PC-9 (cell line): Measurements from ENCODE around the gene GASK1B. TPM values are rescaled to one million over a fixed set of nuclear protein-coding genes. Genes with fewer than 3 reads are reported as not detected.

Experiments used
- BruUV-seq: library from RNA; stranded (reverse); fragments of 400-500 nt; replicated peaks from 2 replicates; lab custom pipeline; 2021; lab: Mats Ljungman, UMichigan
- CTCF ChIA-PET: fragments of 300-600 bp; sonication (Branson Sonifier 250); formaldehyde crosslinking; loops from one replicate; lab custom pipeline; 2022; ENCODE audit warnings: antibody characterized with exemption; lab: Charles Lee
- POLR2A ChIA-PET: fragments of 300-600 bp; sonication (Branson Sonifier 250); formaldehyde crosslinking; loops from one replicate; lab custom pipeline; 2022; ENCODE audit warnings: antibody characterized with exemption; ENCODE audit not compliant: unreplicated experiment; lab: Charles Lee
- DNase-seq, 2 experiments: peaks; one replicate each; pipeline versions ENCODE4 v3.0.0 to v3.0.0-alpha.2; 2015 to 2022; ENCODE audit warnings: mixed read lengths in 1 of 2
- H2AFZ ChIP-seq: fragments of 200-600 bp; sonication (generic); 2 replicates; pipeline ENCODE4 v1.8.1; 2017; ENCODE audit warnings: antibody characterized with exemption
- H3F3A ChIP-seq: fragments of 200-600 bp; sonication (generic); 2 replicates; pipeline ENCODE4 v1.8.1; 2017; ENCODE audit warnings: antibody characterized with exemption, mild to moderate bottlenecking, low read depth; ENCODE audit not compliant: insufficient read depth
- H3K27ac ChIP-seq: fragments of 200-600 bp; sonication (generic); 2 replicates; pipeline ENCODE4 v1.6.1; 2016; ENCODE audit warnings: mixed run types
- H3K27me3 ChIP-seq: fragments of 200-600 bp; sonication (generic); 2 replicates; pipeline ENCODE4 v1.6.1; 2016; ENCODE audit warnings: low read depth, mixed run types; ENCODE audit not compliant: insufficient read depth
- H3K36me3 ChIP-seq: fragments of 200-600 bp; sonication (generic); 2 replicates; pipeline ENCODE4 v1.6.1; 2016; ENCODE audit warnings: low read depth, mixed run types
- H3K4me1 ChIP-seq: fragments of 200-600 bp; sonication (generic); replicated peaks from 2 replicates; pipeline ENCODE4 v1.6.1; 2016; ENCODE audit warnings: mixed run types; ENCODE audit not compliant: insufficient read depth
- H3K4me2 ChIP-seq: fragments of 200-600 bp; sonication (generic); 2 replicates; pipeline ENCODE4 v1.6.1; 2017; ENCODE audit warnings: mixed run types
- H3K4me3 ChIP-seq: fragments of 200-600 bp; sonication (generic); 2 replicates; pipeline ENCODE4 v1.6.1; 2016; ENCODE audit warnings: mixed run types
- H3K79me2 ChIP-seq: fragments of 200-600 bp; sonication (generic); 2 replicates; pipeline ENCODE4 v1.6.1; 2017; ENCODE audit warnings: low read depth, mixed run types
- H3K9me2 ChIP-seq: fragments of 200-600 bp; sonication (generic); 2 replicates; pipeline ENCODE4 v1.8.1; 2017; ENCODE audit warnings: mild to moderate bottlenecking; ENCODE audit not compliant: insufficient read depth
- H3K9me3 ChIP-seq: fragments of 200-600 bp; sonication (generic); 2 replicates; pipeline ENCODE4 v1.8.1; 2016; ENCODE audit warnings: low read depth; ENCODE audit not compliant: insufficient read depth
- H4K20me1 ChIP-seq: fragments of 200-600 bp; sonication (generic); 2 replicates; pipeline ENCODE4 v1.8.1; 2017; ENCODE audit not compliant: insufficient read depth
- CTCF ChIP-seq: fragments of 200-600 bp; sonication (generic); conservative IDR thresholded peaks from 2 replicates; pipeline ENCODE4 v1.6.1; 2017; ENCODE audit warnings: mixed run types, antibody characterized with exemption, mild to moderate bottlenecking, moderate library complexity
- EZH2 ChIP-seq: fragments of 200-600 bp; sonication (generic); IDR thresholded peaks from 2 replicates; pipeline ENCODE4 v1.8.0; 2017; ENCODE audit warnings: antibody characterized with exemption, low read depth
- intact Hi-C: fragments of 100-400 bp; cut with micrococcal nuclease; formaldehyde crosslinking; loops from one replicate; pipeline ENCODE4 v1.10.0; 2022; ENCODE audit not compliant: unreplicated experiment
- total RNA-seq: library from RNA; stranded (reverse); gene quantifications from 2 replicates; pipeline ENCODE4 v1.2.3, GENCODE V29; 2021

GASK1B gene
- total RNA-seq, 1 experiment from 2014 or later, result 4.1 TPM

- H3K4me3 ChIP-seq, result no peak overlapping the region
- H3K4me1 ChIP-seq, result no peaks in the 10 kb centered on the region
- intact Hi-C loops, result no loop called here
- H3K79me2 ChIP-seq, result no peaks in the 10 kb centered on the region
- H3K27me3 ChIP-seq, result no peaks in the 10 kb centered on the region
- H3K9me3 ChIP-seq, result no peaks in the 10 kb centered on the region
- CTCF ChIA-PET, result no interaction called here
- H2AFZ ChIP-seq, result no peak overlapping the region
- no peak overlapping the region for H3K4me2 ChIP-seq
- BruUV-seq, result no TSS peak
- POLR2A ChIA-PET, result interaction anchor here (0.5 kb wide), 1 partner anchor 36 kb away, joined by 4 read pairs; no protein-coding TSS in a partner anchor
- H3K9me2 ChIP-seq, result no peaks in the 10 kb centered on the region
- no peaks in the 10 kb centered on the region for H4K20me1 ChIP-seq
- no peak overlapping the region for H3K27ac ChIP-seq
- DNase-seq, result no peak
- no peaks in the 10 kb centered on the region for H3K36me3 ChIP-seq
- TF ChIP-seq CTCF (no peak), EZH2 (no peak)
- no peaks in the 10 kb centered on the region for H3F3A ChIP-seq
These were observed 42.6 kb downstream of the GASK1B start for GRCh38 chr4:158130204-158130603.

GRCh38 chr4:158129694-158130093 lies 43.1 kb downstream of the GASK1B start:
- POLR2A ChIA-PET, result interaction anchor here (0.5 kb wide), 1 partner anchor 35 kb away, joined by 4 read pairs; no protein-coding TSS in a partner anchor
- H3K9me2 ChIP-seq, result no peaks in the 10 kb centered on the region
- H4K20me1 ChIP-seq, result no peaks in the 10 kb centered on the region
- no peaks in the 10 kb centered on the region for H3K79me2 ChIP-seq
- no peak overlapping the region for H3K27ac ChIP-seq
- H2AFZ ChIP-seq, result no peak overlapping the region
- intact Hi-C loops, result no loop called here
- H3F3A ChIP-seq, result no peaks in the 10 kb centered on the region
- H3K4me2 ChIP-seq, result no peak overlapping the region
- BruUV-seq, result no TSS peak
- no peak for DNase-seq
- H3K27me3 ChIP-seq, result no peaks in the 10 kb centered on the region
- H3K4me1 ChIP-seq, result no peaks in the 10 kb centered on the region
- CTCF ChIA-PET, result no interaction called here
- no peaks in the 10 kb centered on the region for H3K36me3 ChIP-seq
- no peak overlapping the region for H3K4me3 ChIP-seq
- TF ChIP-seq EZH2, result no peak
- no peak for TF ChIP-seq CTCF
- no peaks in the 10 kb centered on the region for H3K9me3 ChIP-seq

GRCh38 chr4:158128540-158128939 lies 44.3 kb downstream of the GASK1B start:
- Histone ChIP-seq H3K9me2 (no peaks in the 10 kb centered on the region), H3K79me2 (no peaks in the 10 kb centered on the region), H2AFZ (no peak overlapping the region), H4K20me1 (no peaks in the 10 kb centered on the region), H3K27me3 (no peaks in the 10 kb centered on the region), H3K4me3 (no peak overlapping the region), H3K27ac (no peak overlapping the region), H3K4me2 (no peak overlapping the region), H3K36me3 (no peaks in the 10 kb centered on the region), H3F3A (no peaks in the 10 kb centered on the region), H3K4me1 (no peaks in the 10 kb centered on the region), H3K9me3 (no peaks in the 10 kb centered on the region)
- BruUV-seq, result no TSS peak
- CTCF ChIA-PET, result no interaction called here
- DNase-seq, result no peak
- POLR2A ChIA-PET, result no interaction called here
- intact Hi-C loops, result no loop called here
- TF ChIP-seq CTCF (no peak), EZH2 (no peak)
